HCT116 (cell line): Measurements from ENCODE around the gene PFKFB3. TPM values are rescaled to one million over a fixed set of nuclear protein-coding genes. Genes with fewer than 3 reads are reported as not detected.

ENCODE experiments used
- ATAC-seq: fragments of 200-7000 bp; cut with Tn5 transposase; 2 replicates; pipeline ENCODE4 v1.9.1; 2020; ENCODE audit warnings: mild to moderate bottlenecking, moderate library complexity
- BruUV-seq: library from RNA; stranded (reverse); fragments of 400-500 nt; replicated peaks from 2 replicates; lab custom pipeline; 2021; lab: Mats Ljungman, UMichigan
- CTCF ChIA-PET: fragments of 300-600 bp; sonication (Branson Sonifier 250); formaldehyde crosslinking; loops from one replicate; lab custom pipeline; 2021; ENCODE audit warnings: antibody characterized with exemption; lab: Charles Lee
- POLR2A ChIA-PET: fragments of 300-600, 350-600 bp; sonication (Branson Sonifier 250); formaldehyde crosslinking; loops from one replicate; lab custom pipeline; 2021; ENCODE audit warnings: antibody characterized with exemption; lab: Charles Lee
- RAD21 ChIA-PET, 2 experiments: fragments of 300-600 bp; sonication (Branson Sonifier 250); formaldehyde crosslinking; loops; one replicate each; lab custom pipeline; 2023; ENCODE audit warnings: low total read pairs in 2 of 2; ENCODE audit not compliant: uncharacterized antibody in 2 of 2, unreplicated experiment in 2 of 2, low non-redundant PET in 1 of 2; lab: Charles Lee
- DNase-seq: peaks from one replicate; pipeline ENCODE4 v3.0.0-alpha.2; 2010; ENCODE audit warnings: low read depth, low spot score
- H2AFZ ChIP-seq: fragments of 200-600 bp; shearing (Covaris generic), sonication (generic); 2 replicates; pipeline ENCODE4 v1.6.1; 2017; ENCODE audit warnings: low read depth, mixed run types, mixed read lengths, antibody characterized with exemption, low read length; ENCODE audit not compliant: poor library complexity, severe bottlenecking
- H3K27ac ChIP-seq: 2 replicates; pipeline ENCODE4 v1.5.1; 2012; ENCODE audit warnings: low read depth, low read length
- H3K27me3 ChIP-seq: fragments of 200-600 bp; sonication (generic); 2 replicates; pipeline ENCODE4 v1.6.1; 2016; ENCODE audit warnings: mixed run types, low read length, mixed read lengths; ENCODE audit not compliant: insufficient read depth
- H3K36me3 ChIP-seq, 2 experiments: fragments of 200-500 bp in 1 of 2; fragments of 200-600 bp in 1 of 2; sonication (Bioruptor generic) in 1 of 2; sonication (generic) in 1 of 2; 2 replicates each; pipeline versions ENCODE4 v1.5.1 to v1.6.1; 2014 to 2016; ENCODE audit warnings: low read length in 2 of 2, inconsistent platforms in 1 of 2, mixed read lengths in 1 of 2, mixed run types in 1 of 2; ENCODE audit not compliant: insufficient read depth in 2 of 2, control insufficient read depth in 1 of 2
- H3K4me1 ChIP-seq, 2 experiments: fragments of 200-600 bp in 1 of 2; sonication (generic) in 1 of 2; 2 replicates each; pipeline versions ENCODE4 v1.5.1 to v1.6.1; 2012 to 2017; ENCODE audit warnings: low read length in 2 of 2, inconsistent platforms in 1 of 2, mild to moderate bottlenecking in 1 of 2, mixed read lengths in 1 of 2, mixed run types in 1 of 2, moderate library complexity in 1 of 2; ENCODE audit not compliant: insufficient read depth in 2 of 2, control insufficient read depth in 1 of 2
- H3K4me2 ChIP-seq: fragments of 200-600 bp; sonication (generic); 2 replicates; pipeline ENCODE4 v1.6.1; 2017; ENCODE audit warnings: mixed run types, low read length, mixed read lengths
- H3K4me3 ChIP-seq, 2 experiments: fragments of 200-600 bp in 1 of 2; sonication (generic) in 1 of 2; replicated peaks in 1 of 2; 2 replicates each; pipeline ENCODE4 v1.5.1; 2011 to 2016; ENCODE audit warnings: low read length in 2 of 2, control low read depth in 1 of 2, low read depth in 1 of 2, mild to moderate bottlenecking in 1 of 2, mixed read lengths in 1 of 2, mixed run types in 1 of 2
- H3K79me2 ChIP-seq: fragments of 200-600 bp; sonication (generic); 2 replicates; pipeline ENCODE4 v1.6.1; 2017; ENCODE audit warnings: mild to moderate bottlenecking, mixed run types, low read length, moderate library complexity, mixed read lengths; ENCODE audit not compliant: insufficient read depth
- H3K9ac ChIP-seq: fragments of 200-600 bp; sonication (generic); 2 replicates; pipeline ENCODE4 v1.6.1; 2016; ENCODE audit warnings: low read length, mixed read lengths
- H3K9me2 ChIP-seq: fragments of 200-600 bp; sonication (generic), shearing (Covaris generic); 2 replicates; pipeline ENCODE4 v1.6.1; 2017; ENCODE audit warnings: mixed run types, mild to moderate bottlenecking, moderate library complexity; ENCODE audit not compliant: insufficient read depth
- H3K9me3 ChIP-seq, 2 experiments: fragments of 200-500 bp in 1 of 2; fragments of 200-600 bp in 1 of 2; sonication (Bioruptor generic) in 1 of 2; sonication (generic) in 1 of 2; 2 replicates each; pipeline ENCODE4 v1.6.1; 2014 to 2017; ENCODE audit warnings: low read length in 2 of 2, mixed read lengths in 2 of 2, inconsistent platforms in 1 of 2, low read depth in 1 of 2, mild to moderate bottlenecking in 1 of 2, mixed run types in 1 of 2, moderate library complexity in 1 of 2; ENCODE audit not compliant: control insufficient read depth in 1 of 2, insufficient read depth in 1 of 2
- H4K20me1 ChIP-seq: fragments of 200-600 bp; sonication (generic), shearing (Covaris generic); 2 replicates; pipeline ENCODE4 v1.6.1; 2017; ENCODE audit warnings: mixed run types, mild to moderate bottlenecking, moderate library complexity; ENCODE audit not compliant: insufficient read depth
- ATF3 ChIP-seq: IDR thresholded peaks from 2 replicates; pipeline ENCODE4 v1.6.1; 2012
- CBX3 ChIP-seq: IDR thresholded peaks from 2 replicates; pipeline ENCODE4 v1.6.1; 2012; ENCODE audit warnings: low read depth
- CEBPB ChIP-seq: IDR thresholded peaks from 2 replicates; pipeline ENCODE4 v1.6.1; 2012; ENCODE audit warnings: low read depth
- CTCF ChIP-seq, 3 experiments: fragments of 200-600 bp in 1 of 3; sonication (generic) in 1 of 3; IDR thresholded peaks in 2 of 3; conservative IDR thresholded peaks in 1 of 3; 2 replicates each; pipeline ENCODE4 v1.5.1; 2012 to 2017; ENCODE audit warnings: low read depth in 2 of 3, low read length in 2 of 3, antibody characterized with exemption in 1 of 3, borderline replicate concordance in 1 of 3, control low read depth in 1 of 3, mild to moderate bottlenecking in 1 of 3, mixed read lengths in 1 of 3, mixed run types in 1 of 3, moderate library complexity in 1 of 3; ENCODE audit not compliant: insufficient read depth in 1 of 3
- EGR1 ChIP-seq: IDR thresholded peaks from 2 replicates; pipeline ENCODE4 v1.6.1; 2012; ENCODE audit warnings: low read depth
- ELF1 ChIP-seq: IDR thresholded peaks from 2 replicates; pipeline ENCODE4 v1.6.1; 2012; ENCODE audit warnings: low read depth, borderline replicate concordance
- EZH2 ChIP-seq: fragments of 200-600 bp; sonication (generic); IDR thresholded peaks from 2 replicates; pipeline ENCODE4 v1.6.1; 2017; ENCODE audit warnings: antibody characterized with exemption, mixed run types
- EZH2phosphoT487 ChIP-seq: fragments of 200-600 bp; IDR thresholded peaks from 2 replicates; pipeline ENCODE4 v1.6.1; 2018; ENCODE audit warnings: antibody characterized with exemption, borderline replicate concordance
- JUND ChIP-seq: IDR thresholded peaks from 2 replicates; pipeline ENCODE4 v1.6.1; 2012
- POLR2A ChIP-seq: IDR thresholded peaks from 2 replicates; pipeline ENCODE4 v1.7.0; 2011; ENCODE audit warnings: borderline replicate concordance; ENCODE audit not compliant: insufficient read depth, insufficient read length; ENCODE audit errors: extremely low read depth
- POLR2AphosphoS5 ChIP-seq: IDR thresholded peaks from 2 replicates; pipeline ENCODE4 v1.6.1; 2011; ENCODE audit warnings: mild to moderate bottlenecking, low read depth, low read length, moderate library complexity
- RAD21 ChIP-seq: IDR thresholded peaks from 2 replicates; pipeline ENCODE4 v1.6.1; 2012; ENCODE audit warnings: low read depth, mild to moderate bottlenecking
- REST ChIP-seq: IDR thresholded peaks from 2 replicates; pipeline ENCODE4 v1.6.1; 2012; ENCODE audit warnings: low read depth
- SIN3A ChIP-seq: IDR thresholded peaks from 2 replicates; pipeline ENCODE4 v1.6.1; 2012; ENCODE audit warnings: low read depth
- SP1 ChIP-seq: IDR thresholded peaks from 2 replicates; pipeline ENCODE4 v1.6.1; 2012; ENCODE audit warnings: low read depth
- SRF ChIP-seq: IDR thresholded peaks from 2 replicates; pipeline ENCODE4 v1.6.1; 2012; ENCODE audit warnings: low read depth
- YY1 ChIP-seq: IDR thresholded peaks from 2 replicates; pipeline ENCODE4 v1.6.1; 2011; ENCODE audit warnings: low read length, low read depth, moderate library complexity, mild to moderate bottlenecking; ENCODE audit not compliant: insufficient replicate concordance; ENCODE audit errors: extremely low read depth
- ZBTB33 ChIP-seq: IDR thresholded peaks from 2 replicates; pipeline ENCODE4 v1.6.1; 2011; ENCODE audit warnings: mild to moderate bottlenecking, low read length, moderate library complexity; ENCODE audit not compliant: insufficient replicate concordance; ENCODE audit errors: extremely low read depth
- intact Hi-C: fragments of 100-400 bp; cut with micrococcal nuclease; formaldehyde crosslinking; loops from 2 replicates; pipeline ENCODE4 v1.10.0; 2022
- total RNA-seq: library from RNA; stranded (reverse); gene quantifications from one replicate; pipeline ENCODE4 v1.2.1, GENCODE V29; 2021; ENCODE audit not compliant: unreplicated experiment

PFKFB3 gene
- total RNA-seq, 1 experiment from 2014 or later, result 50.8 TPM

- no peaks in the 10 kb centered on the region for H3K9me3 ChIP-seq
- peak overlapping the region; percentile 49 for H3K9ac ChIP-seq
- peak overlapping the region; percentile 73 for H3K4me2 ChIP-seq
- peaks cover 28 to 39% of the 10 kb centered on the region in 2 experiments for H3K4me1 ChIP-seq
- no peaks in the 10 kb centered on the region for H3K9me2 ChIP-seq
- H3K27me3 ChIP-seq, result no peaks in the 10 kb centered on the region
- intact Hi-C loops, result loop anchor here (1.0 kb wide), 1 partner anchor 73 kb away; the partner anchor contains the start of gene PFKFB3
- DNase-seq (peak; percentile 89), ATAC-seq (peak; percentile 94)
- H3K27ac ChIP-seq, result peak overlapping the region; percentile 61
- H2AFZ ChIP-seq, result peak overlapping the region; percentile 50
- BruUV-seq, result TSS peak; percentile 84
- H3K36me3 ChIP-seq, result no peaks in the 10 kb centered on the region
- H3K79me2 ChIP-seq, result no peaks in the 10 kb centered on the region
- RAD21 ChIA-PET, result no interaction called here
- CTCF ChIA-PET, result interaction anchor here (0.9 to 1.1 kb wide), 3 partner anchors 9 to 126 kb away, joined by 3 to 6 read pairs (median 5); partner anchors contain the start of gene PFKFB3
- H4K20me1 ChIP-seq, result no peaks in the 10 kb centered on the region
- POLR2A ChIA-PET, result interaction anchor here (0.7 to 1.1 kb wide), 7 partner anchors 10 to 126 kb away, joined by 3 to 6 read pairs (median 4); partner anchors contain the start of gene PFKFB3
- peak overlapping the region; percentile 45 to 53 for H3K4me3 ChIP-seq
- TF ChIP-seq RAD21 (no peak), SIN3A (peak; percentile 61; the same call in 1 of the 2 replicates), REST (no peak), SRF (peak; percentile 74), ATF3 (no peak), EZH2phosphoT487 (no peak), ZBTB33 (no peak), CBX3 (peak; percentile 94), CEBPB (no peak), POLR2AphosphoS5 (peak; percentile 72), ELF1 (peak; percentile 75), SP1 (peak; percentile 77), EGR1 (no peak), EZH2 (no peak), CTCF (IDR thresholded peaks at IDR 0.05 in 2 of 3, conservative IDR thresholded peaks at IDR 0.05 in 1 of 3; ENCODE audit: borderline replicate concordance in 1 of 3, insufficient read depth in 1 of 3, low read depth in 2 of 3, low read length in 2 of 3) (peak in 1 of 3 experiments; percentile 29; a peak in 1 of 6 replicates), JUND (peak; percentile 86), POLR2A (peak; percentile 87), YY1 (peak; percentile 91)
Observed at GRCh38 chr10:6275022-6275997, 72.6 kb downstream of the PFKFB3 start.
